Measurements from ENCODE around the gene PTGDS. TPM values are rescaled to one million over a fixed set of nuclear protein-coding genes. Genes with fewer than 3 reads are reported as not detected.

PTGDS gene
- total RNA-seq, 3 donors from 2014 or later (not counting 1 experiment from before 2014, with no cell fraction given), result 157 to 361 (median 296) TPM

DNA sequence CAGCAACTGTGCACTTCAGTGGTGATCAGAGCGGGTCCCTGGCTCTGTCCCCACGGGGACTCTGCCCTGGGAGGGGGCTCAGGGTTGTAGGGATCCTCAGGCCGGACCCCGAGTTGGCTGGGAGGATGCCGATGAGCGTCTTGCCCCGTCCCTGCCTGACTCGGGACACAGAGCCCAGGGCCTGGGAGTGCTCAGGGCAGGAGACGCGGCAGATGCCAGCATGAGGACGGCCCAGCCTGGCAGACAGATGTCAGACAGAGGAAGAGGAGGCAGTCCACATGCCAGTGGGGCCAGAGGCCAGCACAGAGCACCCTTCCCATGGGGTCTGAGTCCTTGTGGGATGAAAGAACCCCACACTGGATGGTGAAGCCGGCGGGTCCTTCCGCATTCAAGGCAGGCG is 14.0 kb upstream of the PTGDS start:
- Mint-ChIP-seq H3K4me3 (peak overlapping the region; percentile 28), H3K27ac (peak overlapping the region; percentile 76 to 85), H3K36me3 (no peaks in the 10 kb centered on the region), H3K4me1 (peaks cover 35 to 68% of the 10 kb centered on the region in 2 donors), H3K9me3 (no peaks in the 10 kb centered on the region), H3K27me3 (ENCODE audit: low read depth in 2 of 2) (no peaks in the 10 kb centered on the region)
- H3K9me3 ChIP-seq (ENCODE audit: control insufficient read depth, insufficient read depth, low read length), result no peaks in the 10 kb centered on the region
- peaks cover 88% of the 10 kb centered on the region for H3K4me1 ChIP-seq (ENCODE audit: control insufficient read depth, insufficient read depth, low read length)
- H3K27me3 ChIP-seq (ENCODE audit: control insufficient read depth, insufficient read depth, low read length), result no peaks in the 10 kb centered on the region
- H3K36me3 ChIP-seq (ENCODE audit: control insufficient read depth, insufficient read depth, low read length), result no peaks in the 10 kb centered on the region
- TF ChIP-seq, protein P1, sequence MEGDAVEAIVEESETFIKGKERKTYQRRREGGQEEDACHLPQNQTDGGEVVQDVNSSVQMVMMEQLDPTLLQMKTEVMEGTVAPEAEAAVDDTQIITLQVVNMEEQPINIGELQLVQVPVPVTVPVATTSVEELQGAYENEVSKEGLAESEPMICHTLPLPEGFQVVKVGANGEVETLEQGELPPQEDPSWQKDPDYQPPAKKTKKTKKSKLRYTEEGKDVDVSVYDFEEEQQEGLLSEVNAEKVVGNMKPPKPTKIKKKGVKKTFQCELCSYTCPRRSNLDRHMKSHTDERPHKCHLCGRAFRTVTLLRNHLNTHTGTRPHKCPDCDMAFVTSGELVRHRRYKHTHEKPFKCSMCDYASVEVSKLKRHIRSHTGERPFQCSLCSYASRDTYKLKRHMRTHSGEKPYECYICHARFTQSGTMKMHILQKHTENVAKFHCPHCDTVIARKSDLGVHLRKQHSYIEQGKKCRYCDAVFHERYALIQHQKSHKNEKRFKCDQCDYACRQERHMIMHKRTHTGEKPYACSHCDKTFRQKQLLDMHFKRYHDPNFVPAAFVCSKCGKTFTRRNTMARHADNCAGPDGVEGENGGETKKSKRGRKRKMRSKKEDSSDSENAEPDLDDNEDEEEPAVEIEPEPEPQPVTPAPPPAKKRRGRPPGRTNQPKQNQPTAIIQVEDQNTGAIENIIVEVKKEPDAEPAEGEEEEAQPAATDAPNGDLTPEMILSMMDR (IDR thresholded peaks at IDR 0.05), result no peak
- DNase-seq (no peak), ATAC-seq (no peak)
- H3K27ac ChIP-seq (ENCODE audit: low read length), result no peak overlapping the region
- no peak overlapping the region for H3K4me3 ChIP-seq (ENCODE audit: low read length)
- intact Hi-C loops (cut with micrococcal nuclease), result no loop called here
- WGBS (ENCODE audit: insufficient coverage), result 94% methylated on average over 15 of the region's 15 CpGs

DNA sequence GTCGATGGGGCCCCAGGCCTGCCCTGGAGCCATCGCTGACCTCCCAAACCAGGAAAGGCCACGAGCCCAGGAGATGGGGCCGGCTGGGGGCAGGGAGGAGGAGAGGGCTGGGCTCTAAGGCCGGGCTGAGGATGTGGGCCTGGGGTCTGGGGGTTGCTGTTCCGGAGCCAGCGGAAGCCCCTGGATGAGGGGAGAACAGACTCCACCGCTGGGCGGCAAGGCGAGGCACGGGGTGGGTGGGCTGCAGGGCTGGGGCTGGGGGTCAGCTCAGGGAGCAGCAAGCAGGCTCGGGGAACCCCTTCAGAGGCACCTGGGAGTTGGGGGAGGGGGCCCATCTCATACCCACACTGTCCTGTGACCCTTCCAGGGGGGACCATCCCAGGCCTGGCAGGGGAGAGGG is 13.6 kb upstream of the PTGDS start:
- DNase-seq, result no peak
- H3K27me3 Mint-ChIP-seq (ENCODE audit: low read depth in 2 of 2), result no peaks in the 10 kb centered on the region
- Histone ChIP-seq H3K9me3 (ENCODE audit: control insufficient read depth, insufficient read depth, low read length) (no peaks in the 10 kb centered on the region), H3K27me3 (ENCODE audit: control insufficient read depth, insufficient read depth, low read length) (no peaks in the 10 kb centered on the region), H3K27ac (ENCODE audit: low read length) (no peak overlapping the region), H3K4me1 (ENCODE audit: control insufficient read depth, insufficient read depth, low read length) (peaks cover 84% of the 10 kb centered on the region), H3K36me3 (ENCODE audit: control insufficient read depth, insufficient read depth, low read length) (no peaks in the 10 kb centered on the region), H3K4me3 (ENCODE audit: low read length) (no peak overlapping the region)
- intact Hi-C loops (cut with micrococcal nuclease), result no loop called here
- H3K36me3 Mint-ChIP-seq, result no peaks in the 10 kb centered on the region
- H3K9me3 Mint-ChIP-seq, result no peaks in the 10 kb centered on the region
- TF ChIP-seq, protein P1 (IDR thresholded peaks at IDR 0.05), result no peak
- ATAC-seq, result no peak
- H3K4me1 Mint-ChIP-seq, result peaks cover 35 to 64% of the 10 kb centered on the region in 2 donors
- WGBS (ENCODE audit: insufficient coverage), result 95% methylated on average over 11 of the region's 12 CpGs
- no peak overlapping the region for H3K27ac Mint-ChIP-seq
- no peak overlapping the region for H3K4me3 Mint-ChIP-seq

DNA sequence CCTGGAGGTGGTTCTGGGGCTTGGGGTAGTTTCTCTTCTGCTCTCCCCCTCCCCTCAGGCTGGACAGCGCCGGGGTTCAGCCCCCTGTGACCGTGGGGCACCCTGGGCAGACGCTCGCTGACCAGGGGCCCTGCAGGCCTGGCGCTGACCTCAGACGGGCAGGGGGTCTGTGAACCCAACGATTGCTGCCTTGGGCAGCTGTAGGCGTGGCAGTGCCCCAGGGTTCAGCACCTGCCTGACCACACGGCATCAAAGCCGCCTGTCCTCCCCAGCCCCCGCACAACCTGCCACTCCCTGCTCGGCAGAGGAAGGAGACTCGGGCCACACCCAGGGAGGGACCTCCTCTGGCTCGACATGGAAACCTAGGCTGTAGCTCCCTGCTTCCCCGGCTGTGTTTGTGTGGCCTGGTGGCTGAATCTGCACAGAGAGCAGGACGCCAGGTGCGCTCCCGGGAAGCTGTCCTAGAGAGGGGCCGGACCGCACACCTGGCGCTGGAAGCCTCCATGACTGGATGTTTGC is 13.1 kb upstream of the PTGDS start:
- Histone ChIP-seq H3K4me1 (ENCODE audit: control insufficient read depth, insufficient read depth, low read length) (peaks cover 80% of the 10 kb centered on the region), H3K36me3 (ENCODE audit: control insufficient read depth, insufficient read depth, low read length) (no peaks in the 10 kb centered on the region), H3K4me3 (ENCODE audit: low read length) (no peak overlapping the region), H3K27me3 (ENCODE audit: control insufficient read depth, insufficient read depth, low read length) (no peaks in the 10 kb centered on the region), H3K9me3 (ENCODE audit: control insufficient read depth, insufficient read depth, low read length) (no peaks in the 10 kb centered on the region), H3K27ac (ENCODE audit: low read length) (no peak overlapping the region)
- Mint-ChIP-seq H3K4me1 (peaks cover 35 to 59% of the 10 kb centered on the region in 2 donors), H3K36me3 (no peaks in the 10 kb centered on the region), H3K27ac (peak overlapping the region in 1 of 2 donors; percentile 22), H3K9me3 (no peaks in the 10 kb centered on the region), H3K4me3 (no peak overlapping the region), H3K27me3 (ENCODE audit: low read depth in 2 of 2) (no peaks in the 10 kb centered on the region)
- TF ChIP-seq, protein P1 (IDR thresholded peaks at IDR 0.05), result no peak
- ATAC-seq, result no peak
- 81% methylated on average over 22 of the region's 22 CpGs for WGBS (ENCODE audit: insufficient coverage)
- intact Hi-C loops (cut with micrococcal nuclease), result no loop called here
- no peak for DNase-seq

DNA sequence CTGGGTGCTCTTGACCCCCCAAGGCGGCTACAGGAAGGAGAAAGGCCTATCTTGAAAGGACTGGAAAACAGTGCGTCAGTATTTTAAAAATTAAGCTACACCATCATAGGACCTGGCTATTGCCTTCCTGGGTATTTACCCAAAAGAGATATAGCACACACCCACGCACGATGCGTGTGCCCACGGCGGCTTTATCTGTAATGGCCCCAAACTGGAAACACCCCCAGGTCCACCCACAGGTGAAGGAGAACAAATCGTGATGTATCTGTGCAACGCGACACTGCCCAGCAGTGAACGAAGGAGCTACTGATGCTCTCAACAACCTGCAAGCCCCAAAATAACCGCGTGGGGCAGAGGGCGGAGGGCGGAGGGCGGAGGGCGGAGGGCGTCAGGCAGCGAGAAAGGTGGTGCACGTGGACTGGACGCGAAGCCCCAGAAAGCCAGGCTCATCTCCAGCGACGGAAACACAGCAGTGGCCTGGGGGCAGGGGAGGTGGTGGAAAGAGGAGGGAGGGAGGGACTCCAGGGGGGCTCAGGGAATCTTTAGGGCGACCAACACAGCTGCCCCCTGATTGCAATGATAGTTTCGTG is 12.4 kb upstream of the PTGDS start:
- H3K27me3 Mint-ChIP-seq (ENCODE audit: low read depth in 2 of 2), result no peaks in the 10 kb centered on the region
- Histone ChIP-seq H3K4me1 (ENCODE audit: control insufficient read depth, insufficient read depth, low read length) (peaks cover 73% of the 10 kb centered on the region), H3K27ac (ENCODE audit: low read length) (no peak overlapping the region), H3K9me3 (ENCODE audit: control insufficient read depth, insufficient read depth, low read length) (no peaks in the 10 kb centered on the region), H3K4me3 (ENCODE audit: low read length) (no peak overlapping the region), H3K27me3 (ENCODE audit: control insufficient read depth, insufficient read depth, low read length) (no peaks in the 10 kb centered on the region), H3K36me3 (ENCODE audit: control insufficient read depth, insufficient read depth, low read length) (no peaks in the 10 kb centered on the region)
- 86% methylated on average over 26 of the region's 26 CpGs for WGBS (ENCODE audit: insufficient coverage)
- peak overlapping the region; percentile 22 to 83 for H3K27ac Mint-ChIP-seq
- TF ChIP-seq, protein P1 (IDR thresholded peaks at IDR 0.05), result no peak
- no peaks in the 10 kb centered on the region for H3K9me3 Mint-ChIP-seq
- H3K4me3 Mint-ChIP-seq, result peak overlapping the region; percentile 70
- intact Hi-C loops (cut with micrococcal nuclease), result no loop called here
- no peak for ATAC-seq
- no peaks in the 10 kb centered on the region for H3K36me3 Mint-ChIP-seq
- no peak for DNase-seq
- H3K4me1 Mint-ChIP-seq, result peaks cover 35 to 53% of the 10 kb centered on the region in 2 donors

All from natural killer cell (primary cell).